Astrocyte of the cerebellum (primary cell): ENCODE data around the gene MORN1.

Experiments used
- DNase-seq: peaks from one replicate; pipeline ENCODE4 v3.0.0-alpha.2; 2011; ENCODE audit warnings: low read depth
- H3K4me3 ChIP-seq: 2 replicates; pipeline ENCODE4 v1.5.1; 2011; ENCODE audit warnings: mild to moderate bottlenecking, low read depth, low read length, moderate library complexity
- in situ Hi-C: cut with HindIII; loops from 2 replicates; pipeline ENCODE4 v1.10.0; 2017; ENCODE audit warnings: low sequenced_read_pairs
- TF ChIP-seq, protein P1 (sequence below): IDR thresholded peaks from 2 replicates; pipeline ENCODE4 v1.5.1; 2012; ENCODE audit warnings: low read length, low read depth, moderate library complexity, mild to moderate bottlenecking; ENCODE audit errors: missing control alignments

Gene MORN1

DNA sequence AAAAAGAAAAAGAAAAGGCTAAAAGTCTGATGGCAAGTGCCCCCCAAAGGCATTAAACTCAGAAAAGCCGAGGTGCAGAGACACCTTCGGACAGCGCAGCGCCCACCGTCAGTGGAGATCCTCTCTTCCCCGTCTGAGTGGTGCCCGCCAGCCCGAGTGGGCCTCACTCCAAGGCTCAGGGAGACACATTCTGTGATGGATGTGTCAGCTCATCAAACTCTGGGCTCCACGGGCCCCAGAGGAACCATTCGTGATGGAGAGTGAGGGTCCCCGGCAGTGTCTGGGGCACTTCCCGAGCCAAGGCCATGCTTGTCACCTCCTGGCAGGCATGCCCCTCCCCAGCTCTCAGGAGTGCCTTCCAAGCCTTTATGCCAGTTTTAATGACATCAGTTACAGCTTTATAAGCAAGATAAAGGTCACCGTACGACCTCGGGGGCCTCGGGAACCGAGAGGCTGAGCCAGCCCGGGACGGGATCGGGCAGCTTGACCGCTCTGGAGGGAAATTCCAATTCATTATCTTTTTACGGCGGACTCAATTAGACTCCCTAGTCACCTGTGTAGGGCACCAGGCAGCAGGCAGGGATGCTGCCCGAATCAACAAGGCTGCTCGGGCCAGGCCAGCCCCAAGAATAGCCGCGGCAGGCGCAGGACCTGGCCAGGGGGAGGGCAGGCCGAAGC lies 49.5 kb downstream of the MORN1 start:
- no peak overlapping the region for H3K4me3 ChIP-seq
- DNase-seq: no peak
- TF ChIP-seq, protein P1, sequence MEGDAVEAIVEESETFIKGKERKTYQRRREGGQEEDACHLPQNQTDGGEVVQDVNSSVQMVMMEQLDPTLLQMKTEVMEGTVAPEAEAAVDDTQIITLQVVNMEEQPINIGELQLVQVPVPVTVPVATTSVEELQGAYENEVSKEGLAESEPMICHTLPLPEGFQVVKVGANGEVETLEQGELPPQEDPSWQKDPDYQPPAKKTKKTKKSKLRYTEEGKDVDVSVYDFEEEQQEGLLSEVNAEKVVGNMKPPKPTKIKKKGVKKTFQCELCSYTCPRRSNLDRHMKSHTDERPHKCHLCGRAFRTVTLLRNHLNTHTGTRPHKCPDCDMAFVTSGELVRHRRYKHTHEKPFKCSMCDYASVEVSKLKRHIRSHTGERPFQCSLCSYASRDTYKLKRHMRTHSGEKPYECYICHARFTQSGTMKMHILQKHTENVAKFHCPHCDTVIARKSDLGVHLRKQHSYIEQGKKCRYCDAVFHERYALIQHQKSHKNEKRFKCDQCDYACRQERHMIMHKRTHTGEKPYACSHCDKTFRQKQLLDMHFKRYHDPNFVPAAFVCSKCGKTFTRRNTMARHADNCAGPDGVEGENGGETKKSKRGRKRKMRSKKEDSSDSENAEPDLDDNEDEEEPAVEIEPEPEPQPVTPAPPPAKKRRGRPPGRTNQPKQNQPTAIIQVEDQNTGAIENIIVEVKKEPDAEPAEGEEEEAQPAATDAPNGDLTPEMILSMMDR: no peak
- in situ Hi-C loops: no loop called here

DNA sequence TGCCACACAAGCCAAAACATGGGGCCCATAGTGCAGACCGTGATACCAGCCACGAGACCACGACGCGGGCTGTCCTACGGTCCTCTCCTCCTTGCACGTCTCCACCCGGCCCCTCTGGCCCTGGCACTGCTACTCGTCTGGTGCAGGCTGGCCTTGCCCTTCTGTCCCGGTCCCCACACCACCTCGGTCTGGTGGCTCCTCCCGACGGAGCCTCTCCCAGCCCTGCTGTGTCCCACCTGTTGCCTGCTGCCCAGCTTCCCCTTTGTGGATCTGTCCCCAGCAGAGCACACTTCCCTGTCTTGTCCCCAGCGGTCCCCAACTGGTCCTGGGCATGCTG lies 50.5 kb downstream of the MORN1 start:
- H3K4me3 ChIP-seq: no peak overlapping the region
- DNase-seq: no peak
- TF ChIP-seq, protein P1: no peak
- in situ Hi-C loops: no loop called here

DNA sequence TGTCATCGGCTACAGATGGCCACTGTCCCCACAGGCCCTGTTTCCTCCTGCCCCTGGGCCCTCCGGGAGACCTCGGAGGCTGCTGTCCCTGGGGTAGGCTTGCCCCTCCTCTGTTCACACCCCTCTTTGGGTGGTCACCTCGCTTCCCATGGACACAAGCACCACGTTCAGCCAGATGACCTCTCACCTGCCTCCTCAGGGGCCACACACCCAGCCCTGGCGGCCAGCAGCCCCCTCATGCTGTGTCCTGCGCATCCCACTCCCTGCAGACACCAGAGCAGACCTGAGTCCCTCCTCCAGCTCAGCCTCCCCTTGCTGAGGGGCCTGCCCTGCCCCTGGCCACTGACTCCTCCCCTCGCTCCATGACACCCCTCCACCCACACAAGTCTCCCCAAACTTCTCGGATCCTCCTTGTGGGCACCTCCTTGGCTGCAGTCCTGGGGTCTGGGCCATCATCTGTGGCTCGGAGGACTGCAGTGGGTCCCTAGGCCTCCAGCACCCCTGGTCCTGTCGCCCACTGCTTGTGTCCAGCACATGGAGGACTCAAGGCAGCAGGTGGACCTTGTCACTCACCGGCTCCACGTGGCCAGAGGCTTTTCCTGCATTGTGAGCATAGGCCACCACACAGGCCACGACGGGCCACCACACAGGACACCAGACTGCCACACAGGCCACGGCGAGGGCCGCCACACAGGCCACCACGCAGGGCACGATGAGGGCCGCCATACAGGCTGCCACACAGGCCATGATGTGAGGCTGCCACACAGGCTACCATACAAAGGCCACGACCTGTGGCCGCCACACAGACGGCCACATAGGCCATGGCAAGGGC lies 51.1 kb downstream of the MORN1 start:
- no peak for DNase-seq
- TF ChIP-seq, protein P1: no peak
- no peak overlapping the region for H3K4me3 ChIP-seq
- in situ Hi-C loops: no loop called here

DNA sequence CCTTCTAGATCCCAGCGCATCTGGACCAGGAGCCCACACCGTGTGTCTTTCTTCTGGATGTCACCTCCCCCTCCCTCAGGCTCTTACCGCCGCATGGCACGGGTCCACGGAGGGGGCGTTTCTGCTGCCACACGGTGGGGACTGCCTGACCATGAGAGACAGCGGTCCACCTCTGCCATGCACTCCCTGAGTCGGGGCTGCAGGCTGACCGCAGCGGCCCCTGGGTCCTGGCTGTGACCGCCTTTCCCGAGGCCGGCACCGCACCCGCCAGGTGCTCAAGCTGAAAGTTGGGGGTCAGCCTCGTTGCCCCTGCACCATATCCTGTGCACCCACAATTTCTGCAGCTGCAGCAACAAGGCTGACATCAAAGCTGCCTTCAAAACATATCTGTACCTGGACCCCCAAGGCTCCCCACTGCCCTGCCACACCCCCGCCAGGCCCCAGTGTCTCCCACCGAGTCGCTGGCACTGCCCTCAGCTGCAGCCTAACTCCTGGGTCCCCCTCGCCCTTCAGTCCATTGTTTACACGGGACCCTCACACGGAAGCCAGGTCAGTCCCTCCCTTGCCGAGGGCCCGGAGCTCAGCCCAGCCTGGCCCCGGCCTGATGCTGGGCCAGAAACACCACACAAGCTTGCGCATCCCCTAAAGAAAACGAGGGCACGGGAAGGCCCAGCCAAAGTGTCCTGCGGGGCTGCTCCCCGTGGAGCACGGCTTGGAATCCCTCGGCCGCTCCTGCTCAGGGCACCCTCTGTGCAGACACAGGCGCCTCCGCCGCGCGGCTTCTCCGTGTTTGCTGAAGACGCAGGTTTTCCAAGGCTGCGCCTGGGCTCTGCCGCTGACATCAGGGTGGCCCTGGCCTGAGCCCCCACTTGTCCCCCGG lies 51.9 kb downstream of the MORN1 start:
- TF ChIP-seq, protein P1: no peak
- H3K4me3 ChIP-seq: no peak overlapping the region
- in situ Hi-C loops: no loop called here
- no peak for DNase-seq

DNA sequence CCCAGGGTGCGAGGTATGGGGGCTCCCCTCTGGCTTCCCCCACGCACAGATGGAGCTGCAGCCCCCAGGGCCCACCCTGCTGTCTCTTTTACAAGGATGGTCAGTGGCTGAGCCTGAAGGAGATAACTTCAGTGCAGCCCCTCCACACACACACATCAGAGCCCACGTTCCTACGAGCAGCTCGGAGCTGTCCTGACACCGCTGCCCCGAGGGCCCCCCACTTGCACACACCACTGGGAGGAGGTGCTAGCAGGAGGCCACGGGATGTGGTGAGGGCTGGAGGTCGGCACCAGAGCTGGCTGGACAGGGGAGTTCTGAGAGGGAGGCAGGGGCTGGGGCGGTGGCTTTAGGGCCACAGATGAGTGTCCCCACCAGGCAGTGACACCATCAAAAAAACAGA lies 53.9 kb downstream of the MORN1 start:
- H3K4me3 ChIP-seq: no peak overlapping the region
- in situ Hi-C loops: no loop called here
- TF ChIP-seq, protein P1: no peak
- DNase-seq: no peak

DNA sequence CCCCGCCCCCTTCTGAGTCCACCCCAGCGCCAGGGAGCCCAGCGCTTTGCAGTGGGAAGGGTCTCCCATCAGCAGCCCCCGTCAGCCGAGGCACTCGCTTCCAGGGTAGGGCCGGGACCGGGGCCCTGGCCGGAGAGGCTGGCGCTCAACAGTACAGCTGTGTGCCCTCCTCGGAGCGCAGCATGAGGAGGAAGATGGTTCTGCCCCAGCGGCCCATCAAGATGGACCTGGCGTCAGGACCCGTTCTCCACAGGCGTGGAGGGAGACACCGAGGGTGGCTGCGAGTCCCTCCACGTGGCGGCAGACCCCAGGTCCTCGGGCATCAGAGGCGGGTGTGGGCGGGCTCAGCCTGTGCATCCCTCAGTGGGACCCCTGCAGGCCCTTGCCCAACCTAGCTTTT lies 54.3 kb downstream of the MORN1 start:
- TF ChIP-seq, protein P1: no peak
- in situ Hi-C loops: no loop called here
- no peak overlapping the region for H3K4me3 ChIP-seq
- no peak for DNase-seq
